HL-60 (cell line): ENCODE results near the gene ATRNL1.
"Not testable (repeated sequence)": the region's sequence is repeated elsewhere in the genome, so short reads cannot be mapped to it uniquely, and the experiment has no call there.

ENCODE experiments used
- DNase-seq, 2 experiments: peaks; one replicate each; pipeline ENCODE4 v3.0.0-alpha.2; 2010 to 2020; ENCODE audit warnings: low read depth in 1 of 2, low spot score in 1 of 2
- H3K27ac ChIP-seq: fragments of 250-450 bp; sonication (Bioruptor Pico); replicated peaks from 2 replicates; pipeline ENCODE4 v1.5.1; 2020; ENCODE audit warnings: mild to moderate bottlenecking, moderate library complexity
- H3K27me3 ChIP-seq: fragments of 250-450 bp; sonication (Bioruptor Pico); 2 replicates; pipeline ENCODE4 v1.5.1; 2021; ENCODE audit warnings: mild to moderate bottlenecking, moderate library complexity; ENCODE audit not compliant: insufficient read depth, poor library complexity, severe bottlenecking
- H3K4me3 ChIP-seq: replicated peaks from 2 replicates; pipeline ENCODE4 v1.5.1; 2011; ENCODE audit warnings: mild to moderate bottlenecking, control low read depth, low read length; ENCODE audit not compliant: insufficient read depth
- CTCF ChIP-seq: IDR thresholded peaks from one replicate; pipeline ENCODE4 v1.5.1; 2011; ENCODE audit warnings: low read length, control low read depth, inconsistent platforms; ENCODE audit not compliant: insufficient read depth
- GABPA ChIP-seq: IDR thresholded peaks from 2 replicates; pipeline ENCODE4 v1.6.1; 2012; ENCODE audit warnings: low read depth
- POLR2AphosphoS5 ChIP-seq: IDR thresholded peaks from 2 replicates; pipeline ENCODE4 v1.6.1; 2012; ENCODE audit warnings: low read depth
- SPI1 ChIP-seq: IDR thresholded peaks from 2 replicates; pipeline ENCODE4 v1.6.1; 2012; ENCODE audit warnings: low read depth, mild to moderate bottlenecking, borderline replicate concordance
- TF ChIP-seq, protein P1 (sequence below): IDR thresholded peaks from 2 replicates; pipeline ENCODE4 v1.6.1; 2012; ENCODE audit warnings: low read depth; ENCODE audit not compliant: insufficient replicate concordance

Gene ATRNL1

DNA sequence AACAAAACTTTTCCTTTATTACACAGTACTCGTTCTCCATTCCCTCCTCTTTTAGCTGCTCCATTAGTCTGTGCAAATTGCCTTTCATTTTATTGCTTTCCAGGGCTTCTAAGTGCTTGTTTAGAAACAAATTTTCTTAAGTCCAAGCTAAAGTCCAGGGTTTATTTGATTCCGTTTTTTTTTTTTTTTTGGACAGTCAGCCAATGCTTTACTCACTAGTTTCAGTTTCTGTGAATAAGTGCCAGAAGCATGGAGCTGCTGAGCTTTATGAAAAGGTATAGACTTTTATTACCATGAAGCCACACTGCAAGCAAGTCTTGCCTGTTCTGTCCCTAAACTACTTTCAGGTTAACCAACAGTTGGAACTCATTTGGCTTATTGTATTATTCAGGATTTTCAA, 724.8 kb downstream of the ATRNL1 start:
- no peaks in the 10 kb centered on the region for H3K27me3 ChIP-seq
- DNase-seq: no peak
- H3K27ac ChIP-seq: no peak overlapping the region
- no peak overlapping the region for H3K4me3 ChIP-seq
- TF ChIP-seq, protein P1, sequence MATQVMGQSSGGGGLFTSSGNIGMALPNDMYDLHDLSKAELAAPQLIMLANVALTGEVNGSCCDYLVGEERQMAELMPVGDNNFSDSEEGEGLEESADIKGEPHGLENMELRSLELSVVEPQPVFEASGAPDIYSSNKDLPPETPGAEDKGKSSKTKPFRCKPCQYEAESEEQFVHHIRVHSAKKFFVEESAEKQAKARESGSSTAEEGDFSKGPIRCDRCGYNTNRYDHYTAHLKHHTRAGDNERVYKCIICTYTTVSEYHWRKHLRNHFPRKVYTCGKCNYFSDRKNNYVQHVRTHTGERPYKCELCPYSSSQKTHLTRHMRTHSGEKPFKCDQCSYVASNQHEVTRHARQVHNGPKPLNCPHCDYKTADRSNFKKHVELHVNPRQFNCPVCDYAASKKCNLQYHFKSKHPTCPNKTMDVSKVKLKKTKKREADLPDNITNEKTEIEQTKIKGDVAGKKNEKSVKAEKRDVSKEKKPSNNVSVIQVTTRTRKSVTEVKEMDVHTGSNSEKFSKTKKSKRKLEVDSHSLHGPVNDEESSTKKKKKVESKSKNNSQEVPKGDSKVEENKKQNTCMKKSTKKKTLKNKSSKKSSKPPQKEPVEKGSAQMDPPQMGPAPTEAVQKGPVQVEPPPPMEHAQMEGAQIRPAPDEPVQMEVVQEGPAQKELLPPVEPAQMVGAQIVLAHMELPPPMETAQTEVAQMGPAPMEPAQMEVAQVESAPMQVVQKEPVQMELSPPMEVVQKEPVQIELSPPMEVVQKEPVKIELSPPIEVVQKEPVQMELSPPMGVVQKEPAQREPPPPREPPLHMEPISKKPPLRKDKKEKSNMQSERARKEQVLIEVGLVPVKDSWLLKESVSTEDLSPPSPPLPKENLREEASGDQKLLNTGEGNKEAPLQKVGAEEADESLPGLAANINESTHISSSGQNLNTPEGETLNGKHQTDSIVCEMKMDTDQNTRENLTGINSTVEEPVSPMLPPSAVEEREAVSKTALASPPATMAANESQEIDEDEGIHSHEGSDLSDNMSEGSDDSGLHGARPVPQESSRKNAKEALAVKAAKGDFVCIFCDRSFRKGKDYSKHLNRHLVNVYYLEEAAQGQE: no peak
- TF ChIP-seq CTCF (no peak), SPI1 (no peak), POLR2AphosphoS5 (no peak), GABPA (no peak)

- DNase-seq: no peak
- Histone ChIP-seq H3K27ac (no peak overlapping the region), H3K4me3 (no peak overlapping the region), H3K27me3 (no peaks in the 10 kb centered on the region)
- TF ChIP-seq CTCF (no peak), POLR2AphosphoS5 (no peak), GABPA (no peak), SPI1 (no peak)
- TF ChIP-seq, protein P1: no peak
These were observed 733.2 kb downstream of the ATRNL1 start for GRCh38 chr10:115826396-115826795.

DNA sequence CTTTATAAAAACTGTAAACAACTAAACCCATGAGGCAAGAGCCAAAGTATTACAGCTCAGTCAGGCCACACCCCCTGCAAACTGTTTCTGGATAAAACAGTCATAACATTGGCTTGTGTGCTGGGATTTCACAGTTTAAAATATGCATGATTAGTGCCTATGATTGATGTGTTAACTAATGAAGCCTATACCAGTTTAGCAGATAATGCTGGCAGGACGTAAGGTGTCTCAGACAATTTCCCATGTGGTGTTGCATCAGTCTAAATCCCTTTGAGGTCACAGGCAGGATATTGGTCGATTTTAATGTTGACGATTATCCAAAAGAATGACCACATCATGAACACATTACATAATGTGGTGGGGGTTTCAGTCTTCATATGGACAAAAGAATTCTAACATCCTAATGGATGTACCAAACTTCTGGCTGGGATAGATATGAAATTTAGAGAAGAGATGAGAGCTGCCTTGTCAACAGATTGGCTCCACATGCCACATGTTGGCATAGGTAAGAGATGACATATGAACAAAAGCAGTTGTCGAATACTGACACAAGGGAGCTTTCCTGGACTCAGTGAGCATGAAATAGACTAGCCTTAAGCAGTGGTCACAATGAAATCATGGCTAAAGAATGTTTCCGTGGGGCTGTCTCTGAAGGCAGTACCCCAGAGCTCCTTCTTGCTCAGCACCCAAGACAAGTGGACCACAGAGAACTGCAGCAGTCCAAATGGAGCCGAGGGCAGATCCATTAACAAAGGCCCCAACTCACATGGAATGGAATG, 734.3 kb downstream of the ATRNL1 start:
- H3K4me3 ChIP-seq: no peak overlapping the region
- no peaks in the 10 kb centered on the region for H3K27me3 ChIP-seq
- no peak overlapping the region for H3K27ac ChIP-seq
- no peak for TF ChIP-seq GABPA
- TF ChIP-seq, protein P1: no peak
- TF ChIP-seq SPI1: no peak
- TF ChIP-seq CTCF: no peak
- no peak for TF ChIP-seq POLR2AphosphoS5
- DNase-seq: no peak

GRCh38 chr10:115828182-115828581, 735.0 kb downstream of the ATRNL1 start:
- H3K4me3 ChIP-seq, DNase-seq, H3K27ac ChIP-seq, H3K27me3 ChIP-seq: not testable (repeated sequence)
